GM18505 (cell line): ENCODE measurements around the gene PLIN1.

Experiments
- ATAC-seq: cut with Tn5 transposase; IDR thresholded peaks from one replicate; pipeline ENCODE4 v1.9.1; 2021; ENCODE audit not compliant: unreplicated experiment
- POLR2A ChIP-seq: IDR thresholded peaks from 4 replicates; pipeline ENCODE4 v1.6.1; 2011; ENCODE audit warnings: borderline replicate concordance; ENCODE audit not compliant: insufficient read depth, insufficient read length; ENCODE audit errors: extremely low read depth

Gene PLIN1

GRCh38 chr15:89686522-89686921, 7.4 kb upstream of the PLIN1 start:
- TF ChIP-seq POLR2A, result no peak
- ATAC-seq, result no peak

- no peak for ATAC-seq
- no peak for TF ChIP-seq POLR2A
Measured at GRCh38 chr15:89685995-89686394, 6.8 kb upstream of the PLIN1 start.

GRCh38 chr15:89681146-89681545, 2.0 kb upstream of the PLIN1 start:
- no peak for TF ChIP-seq POLR2A
- no peak for ATAC-seq

GRCh38 chr15:89680282-89680873, 1.2 kb upstream of the PLIN1 start:
- no peak for ATAC-seq
- TF ChIP-seq POLR2A, result no peak

- TF ChIP-seq POLR2A, result no peak
- ATAC-seq, result no peak
Measured at GRCh38 chr15:89677381-89677780, 1.8 kb downstream of the PLIN1 start.

- no peak for TF ChIP-seq POLR2A
- no peak for ATAC-seq
Measured at GRCh38 chr15:89675606-89676005, 3.6 kb downstream of the PLIN1 start.

GRCh38 chr15:89674526-89674925, 4.6 kb downstream of the PLIN1 start:
- ATAC-seq, result no peak
- TF ChIP-seq POLR2A, result no peak

- no peak for TF ChIP-seq POLR2A
- no peak for ATAC-seq
Measured at GRCh38 chr15:89673165-89673512, 6.0 kb downstream of the PLIN1 start.

- no peak for TF ChIP-seq POLR2A
- no peak for ATAC-seq
Measured at GRCh38 chr15:89672221-89673164, 6.7 kb downstream of the PLIN1 start.

- ATAC-seq, result no peak
- no peak for TF ChIP-seq POLR2A
Measured at GRCh38 chr15:89671687-89672086, 7.5 kb downstream of the PLIN1 start.

GRCh38 chr15:89670971-89671560, 8.1 kb downstream of the PLIN1 start:
- ATAC-seq, result no peak
- no peak for TF ChIP-seq POLR2A

- ATAC-seq, result no peak
- TF ChIP-seq POLR2A, result no peak
Measured at GRCh38 chr15:89669941-89670340, 9.2 kb downstream of the PLIN1 start.

GRCh38 chr15:89669309-89669865, 9.8 kb downstream of the PLIN1 start:
- no peak for ATAC-seq
- no peak for TF ChIP-seq POLR2A
